Activated CD4-positive, CD25-positive, alpha-beta regulatory T cell treated with anti-CD3 and anti-CD28 coated beads, Interleukin-2, amount 50 U/mL, for 16 hours (primary cell): ENCODE measurements around the gene TREML1.

ENCODE experiments used
- DNase-seq: peaks from one replicate; pipeline ENCODE4 v3.0.0-alpha.2; 2020; ENCODE audit warnings: low read depth, low spot score

Gene TREML1

GRCh38 chr6:41179163-41179562, 25.0 kb upstream of the TREML1 start:
- DNase-seq = no peak

GRCh38 chr6:41177695-41178094, 23.5 kb upstream of the TREML1 start:
- DNase-seq = no peak

GRCh38 chr6:41177287-41177686, 23.1 kb upstream of the TREML1 start:
- DNase-seq = no peak

- no peak for DNase-seq
These were observed 22.0 kb upstream of the TREML1 start for GRCh38 chr6:41176189-41176588.

GRCh38 chr6:41175084-41175483, 20.9 kb upstream of the TREML1 start:
- DNase-seq = no peak

- no peak for DNase-seq
These were observed 20.5 kb upstream of the TREML1 start for GRCh38 chr6:41174610-41175009.

- DNase-seq = no peak
These were observed 17.8 kb upstream of the TREML1 start for GRCh38 chr6:41171908-41172307.

- DNase-seq = no peak
These were observed 16.5 kb upstream of the TREML1 start for GRCh38 chr6:41170547-41171160.

GRCh38 chr6:41167173-41167963, 13.2 kb upstream of the TREML1 start:
- no peak for DNase-seq

- DNase-seq = no peak
These were observed 10.5 kb upstream of the TREML1 start for GRCh38 chr6:41164551-41165120.

GRCh38 chr6:41163419-41163717, 9.2 kb upstream of the TREML1 start:
- no peak for DNase-seq

- no peak for DNase-seq
These were observed 8.7 kb upstream of the TREML1 start, which contains the start of gene TREM2 for GRCh38 chr6:41162687-41163418. TSS of gene TREM2 (minus strand) at chr6:41163116. CDS start at chr6:41163082, 34 bp downstream.

- DNase-seq = no peak
These were observed 7.9 kb upstream of the TREML1 start for GRCh38 chr6:41161851-41162552.

GRCh38 chr6:41161380-41161779, 7.2 kb upstream of the TREML1 start:
- no peak for DNase-seq

- no peak for DNase-seq
These were observed 6.8 kb upstream of the TREML1 start for GRCh38 chr6:41160933-41161332.

- no peak for DNase-seq
These were observed 5.4 kb upstream of the TREML1 start for GRCh38 chr6:41159415-41160082.

GRCh38 chr6:41157323-41157722, 3.2 kb upstream of the TREML1 start:
- no peak for DNase-seq

GRCh38 chr6:41156771-41157170, 2.6 kb upstream of the TREML1 start:
- no peak for DNase-seq

- DNase-seq = no peak
These were observed 1.9 kb upstream of the TREML1 start for GRCh38 chr6:41156001-41156400.

- no peak for DNase-seq
These were observed 1.1 kb upstream of the TREML1 start for GRCh38 chr6:41155132-41155805.

GRCh38 chr6:41153451-41153850, 696 bp downstream of the TREML1 start:
- DNase-seq = no peak
